ENCODE measurements around the gene SLC6A1.

DNA sequence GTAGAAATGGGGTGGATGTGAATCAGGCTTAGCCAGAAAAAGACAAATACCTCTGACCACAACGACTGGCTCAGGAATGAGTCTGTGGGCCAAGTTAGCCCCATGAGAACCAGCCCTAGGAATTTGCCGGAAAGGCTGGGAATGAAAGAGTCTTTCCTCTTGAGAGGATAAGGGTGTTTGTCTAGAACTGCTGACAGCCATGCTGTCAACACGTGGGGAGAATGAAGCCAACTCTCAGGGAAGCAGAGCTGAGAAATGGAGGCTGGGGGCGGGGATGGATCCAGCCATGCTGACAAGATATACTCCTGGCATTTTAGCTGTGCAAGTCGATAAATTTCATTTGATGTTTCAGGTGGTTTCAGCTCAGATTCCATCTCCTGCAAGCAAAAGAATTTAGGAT is 10.6 kb upstream of the SLC6A1 start:
- TF ChIP-seq, protein P1, sequence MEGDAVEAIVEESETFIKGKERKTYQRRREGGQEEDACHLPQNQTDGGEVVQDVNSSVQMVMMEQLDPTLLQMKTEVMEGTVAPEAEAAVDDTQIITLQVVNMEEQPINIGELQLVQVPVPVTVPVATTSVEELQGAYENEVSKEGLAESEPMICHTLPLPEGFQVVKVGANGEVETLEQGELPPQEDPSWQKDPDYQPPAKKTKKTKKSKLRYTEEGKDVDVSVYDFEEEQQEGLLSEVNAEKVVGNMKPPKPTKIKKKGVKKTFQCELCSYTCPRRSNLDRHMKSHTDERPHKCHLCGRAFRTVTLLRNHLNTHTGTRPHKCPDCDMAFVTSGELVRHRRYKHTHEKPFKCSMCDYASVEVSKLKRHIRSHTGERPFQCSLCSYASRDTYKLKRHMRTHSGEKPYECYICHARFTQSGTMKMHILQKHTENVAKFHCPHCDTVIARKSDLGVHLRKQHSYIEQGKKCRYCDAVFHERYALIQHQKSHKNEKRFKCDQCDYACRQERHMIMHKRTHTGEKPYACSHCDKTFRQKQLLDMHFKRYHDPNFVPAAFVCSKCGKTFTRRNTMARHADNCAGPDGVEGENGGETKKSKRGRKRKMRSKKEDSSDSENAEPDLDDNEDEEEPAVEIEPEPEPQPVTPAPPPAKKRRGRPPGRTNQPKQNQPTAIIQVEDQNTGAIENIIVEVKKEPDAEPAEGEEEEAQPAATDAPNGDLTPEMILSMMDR (IDR thresholded peaks at IDR 0.05; ENCODE audit: low read depth, low read length): no peak
- TF ChIP-seq EZH2phosphoT487 (IDR thresholded peaks at IDR 0.05; ENCODE audit: low read depth): no peak

All from OCI-LY3 (cell line).